Measurements from ENCODE around the gene TBKBP1.

The TBKBP1 gene

GRCh38 chr17:47697906-47698711 is 4.1 kb downstream of the TBKBP1 start:
- DNase-seq (ENCODE audit: low read depth in 2 of 2) = no peak

GRCh38 chr17:47698749-47699535 is 5.0 kb downstream of the TBKBP1 start:
- peak; percentile 70 to 77 for DNase-seq (ENCODE audit: low read depth in 2 of 2)

- no peak for DNase-seq (ENCODE audit: low read depth in 2 of 2)
Observed at GRCh38 chr17:47699536-47699840, 5.5 kb downstream of the TBKBP1 start.

- DNase-seq (ENCODE audit: low read depth in 2 of 2) = no peak
Observed at GRCh38 chr17:47700471-47701449, 6.8 kb downstream of the TBKBP1 start.

GRCh38 chr17:47701608-47702007 is 7.6 kb downstream of the TBKBP1 start:
- DNase-seq (ENCODE audit: low read depth in 2 of 2) = no peak

GRCh38 chr17:47702391-47702995 is 8.5 kb downstream of the TBKBP1 start:
- DNase-seq (ENCODE audit: low read depth in 2 of 2) = no peak

- DNase-seq (ENCODE audit: low read depth in 2 of 2) = peak; percentile 68 to 77
Observed at GRCh38 chr17:47703191-47703591, 9.2 kb downstream of the TBKBP1 start.

GRCh38 chr17:47703671-47704070 is 9.7 kb downstream of the TBKBP1 start:
- no peak for DNase-seq (ENCODE audit: low read depth in 2 of 2)

- no peak for DNase-seq (ENCODE audit: low read depth in 2 of 2)
Observed at GRCh38 chr17:47704116-47704515, 10.2 kb downstream of the TBKBP1 start.

- DNase-seq (ENCODE audit: low read depth in 2 of 2) = no peak
Observed at GRCh38 chr17:47704736-47705135, 10.8 kb downstream of the TBKBP1 start.

- DNase-seq (ENCODE audit: low read depth in 2 of 2) = peak in 1 of 2 donors; percentile 49
Observed at GRCh38 chr17:47705536-47706530, 11.9 kb downstream of the TBKBP1 start.

GRCh38 chr17:47707056-47707804 is 13.3 kb downstream of the TBKBP1 start:
- no peak for DNase-seq (ENCODE audit: low read depth in 2 of 2)

- DNase-seq (ENCODE audit: low read depth in 2 of 2) = no peak
Observed at GRCh38 chr17:47707884-47708283, 13.9 kb downstream of the TBKBP1 start.

- DNase-seq (ENCODE audit: low read depth in 2 of 2) = no peak
Observed at GRCh38 chr17:47708312-47708863, 14.4 kb downstream of the TBKBP1 start.

- DNase-seq (ENCODE audit: low read depth in 2 of 2) = no peak
Observed at GRCh38 chr17:47708864-47709541, 15.0 kb downstream of the TBKBP1 start.

GRCh38 chr17:47709594-47709993 is 15.6 kb downstream of the TBKBP1 start:
- DNase-seq (ENCODE audit: low read depth in 2 of 2) = no peak

- DNase-seq (ENCODE audit: low read depth in 2 of 2) = peak in 1 of 2 donors; percentile 46
Observed at GRCh38 chr17:47711366-47712099, 17.6 kb downstream of the TBKBP1 start.

All from stimulated activated CD8-positive, alpha-beta memory T cell treated with anti-CD3 and anti-CD28 coated beads, Interleukin-7, amount 100 ng/mL, for 4 hours (primary cell).